AG10803 (cell line): ENCODE measurements around the gene TBC1D19.
"Not testable (repeated sequence)": the region's sequence is repeated elsewhere in the genome, so short reads cannot be mapped to it uniquely, and the experiment has no call there.

Source experiments
- DNase-seq: peaks from one replicate; pipeline ENCODE4 v3.0.0; 2010; ENCODE audit warnings: low read depth
- H3K4me3 ChIP-seq: 2 replicates; pipeline ENCODE4 v1.5.1; 2011; ENCODE audit warnings: mild to moderate bottlenecking, low read length, control low read depth
- TF ChIP-seq, protein P1 (sequence below): conservative IDR thresholded peaks from 2 replicates; pipeline ENCODE4 v1.5.1; 2011; ENCODE audit warnings: mild to moderate bottlenecking, low read length, control low read depth, inconsistent platforms

The TBC1D19 gene

DNA sequence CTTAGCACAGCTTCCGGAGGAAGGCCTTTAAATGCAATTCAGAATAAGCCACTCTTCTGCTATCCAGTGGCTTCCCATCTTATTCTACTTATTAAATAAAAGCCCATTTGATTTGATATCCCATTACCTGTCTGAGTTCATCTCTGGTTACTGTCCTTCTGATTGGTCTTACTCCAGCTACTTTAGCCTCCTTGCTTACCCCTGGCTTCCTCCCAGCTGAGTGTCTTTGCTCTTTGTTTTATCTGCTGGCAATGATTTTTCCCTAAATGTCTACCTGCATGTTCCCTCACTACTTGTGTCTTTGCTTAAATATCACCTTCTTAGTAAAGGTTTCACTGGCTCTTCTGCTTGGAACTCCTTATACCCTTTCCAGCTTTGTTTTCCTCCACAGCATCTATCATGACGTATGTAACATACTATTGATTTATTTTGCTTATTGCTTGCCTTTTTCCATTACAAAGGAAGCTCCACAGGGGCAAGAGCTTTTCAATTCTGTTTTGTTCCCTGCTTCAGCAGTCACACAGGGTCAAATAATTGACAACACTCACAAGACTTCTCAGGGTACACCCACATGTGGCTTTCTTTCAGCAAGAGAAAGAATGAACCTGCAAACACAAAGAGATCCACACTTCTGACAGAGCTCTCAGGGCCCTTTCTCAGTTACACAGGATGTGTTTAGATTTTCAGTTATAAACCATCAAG lies 63.8 kb downstream of the TBC1D19 start:
- TF ChIP-seq, protein P1, sequence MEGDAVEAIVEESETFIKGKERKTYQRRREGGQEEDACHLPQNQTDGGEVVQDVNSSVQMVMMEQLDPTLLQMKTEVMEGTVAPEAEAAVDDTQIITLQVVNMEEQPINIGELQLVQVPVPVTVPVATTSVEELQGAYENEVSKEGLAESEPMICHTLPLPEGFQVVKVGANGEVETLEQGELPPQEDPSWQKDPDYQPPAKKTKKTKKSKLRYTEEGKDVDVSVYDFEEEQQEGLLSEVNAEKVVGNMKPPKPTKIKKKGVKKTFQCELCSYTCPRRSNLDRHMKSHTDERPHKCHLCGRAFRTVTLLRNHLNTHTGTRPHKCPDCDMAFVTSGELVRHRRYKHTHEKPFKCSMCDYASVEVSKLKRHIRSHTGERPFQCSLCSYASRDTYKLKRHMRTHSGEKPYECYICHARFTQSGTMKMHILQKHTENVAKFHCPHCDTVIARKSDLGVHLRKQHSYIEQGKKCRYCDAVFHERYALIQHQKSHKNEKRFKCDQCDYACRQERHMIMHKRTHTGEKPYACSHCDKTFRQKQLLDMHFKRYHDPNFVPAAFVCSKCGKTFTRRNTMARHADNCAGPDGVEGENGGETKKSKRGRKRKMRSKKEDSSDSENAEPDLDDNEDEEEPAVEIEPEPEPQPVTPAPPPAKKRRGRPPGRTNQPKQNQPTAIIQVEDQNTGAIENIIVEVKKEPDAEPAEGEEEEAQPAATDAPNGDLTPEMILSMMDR: no peak
- no peak overlapping the region for H3K4me3 ChIP-seq
- DNase-seq: no peak

DNA sequence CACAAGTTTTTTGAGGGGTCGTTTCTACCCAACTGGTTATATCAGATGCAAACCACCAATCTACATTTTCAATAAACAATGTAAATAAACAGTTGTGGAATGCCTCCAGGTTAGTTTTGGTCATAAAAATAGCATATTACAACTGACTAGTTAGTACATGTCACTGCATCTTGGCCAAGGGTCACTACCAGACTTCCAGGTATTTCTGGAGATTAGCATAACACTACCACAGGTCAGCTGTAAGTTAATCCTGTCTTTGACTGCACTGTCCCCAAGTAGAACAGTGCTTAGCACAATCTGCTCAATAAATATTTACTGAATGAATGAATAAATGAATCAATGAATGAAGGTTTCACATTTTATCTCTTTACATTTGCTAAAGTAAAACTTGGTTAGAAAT lies 64.4 kb downstream of the TBC1D19 start:
- H3K4me3 ChIP-seq: no peak overlapping the region
- DNase-seq: no peak
- TF ChIP-seq, protein P1: no peak

DNA sequence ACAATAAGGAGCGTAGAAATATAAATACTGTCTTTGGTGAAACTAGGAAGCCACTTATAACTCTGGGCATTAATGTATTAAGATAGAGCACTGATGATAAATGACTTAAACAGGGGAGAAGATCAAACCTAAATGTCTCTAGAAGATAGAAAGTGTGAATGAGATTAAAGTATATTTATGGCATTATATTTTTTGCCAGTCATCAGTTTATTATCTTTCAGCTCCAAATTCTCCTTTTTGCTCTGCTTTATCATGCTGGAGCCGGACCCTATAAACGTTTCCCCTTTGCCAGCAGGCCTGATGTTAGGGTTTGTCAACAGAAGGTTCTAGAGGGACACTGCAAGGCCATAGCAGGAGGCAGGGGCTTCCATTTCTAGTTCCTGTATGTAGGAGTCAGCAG lies 76.4 kb downstream of the TBC1D19 start:
- no peak for DNase-seq
- TF ChIP-seq, protein P1: no peak
- H3K4me3 ChIP-seq: no peak overlapping the region

DNA sequence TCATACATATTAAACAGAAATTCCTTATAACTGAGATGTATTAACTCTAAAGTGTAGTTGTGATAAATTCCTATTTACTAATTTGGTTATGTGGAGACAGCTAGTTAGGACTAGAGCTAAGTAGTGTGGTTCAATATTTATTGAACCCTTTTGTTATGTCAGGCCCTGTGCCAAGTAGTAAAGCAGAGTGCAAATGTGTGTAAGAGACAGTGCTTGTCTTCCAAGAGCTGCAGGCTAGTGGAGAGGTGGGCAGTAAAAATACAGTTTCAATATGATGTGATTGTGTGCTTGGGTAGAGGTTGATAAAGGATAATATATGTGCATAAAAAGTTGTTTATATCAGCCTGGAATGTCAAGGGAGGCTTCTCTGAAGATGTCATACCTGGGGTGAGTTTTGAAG lies 80.0 kb downstream of the TBC1D19 start:
- no peak for DNase-seq
- no peak overlapping the region for H3K4me3 ChIP-seq
- TF ChIP-seq, protein P1: no peak

DNA sequence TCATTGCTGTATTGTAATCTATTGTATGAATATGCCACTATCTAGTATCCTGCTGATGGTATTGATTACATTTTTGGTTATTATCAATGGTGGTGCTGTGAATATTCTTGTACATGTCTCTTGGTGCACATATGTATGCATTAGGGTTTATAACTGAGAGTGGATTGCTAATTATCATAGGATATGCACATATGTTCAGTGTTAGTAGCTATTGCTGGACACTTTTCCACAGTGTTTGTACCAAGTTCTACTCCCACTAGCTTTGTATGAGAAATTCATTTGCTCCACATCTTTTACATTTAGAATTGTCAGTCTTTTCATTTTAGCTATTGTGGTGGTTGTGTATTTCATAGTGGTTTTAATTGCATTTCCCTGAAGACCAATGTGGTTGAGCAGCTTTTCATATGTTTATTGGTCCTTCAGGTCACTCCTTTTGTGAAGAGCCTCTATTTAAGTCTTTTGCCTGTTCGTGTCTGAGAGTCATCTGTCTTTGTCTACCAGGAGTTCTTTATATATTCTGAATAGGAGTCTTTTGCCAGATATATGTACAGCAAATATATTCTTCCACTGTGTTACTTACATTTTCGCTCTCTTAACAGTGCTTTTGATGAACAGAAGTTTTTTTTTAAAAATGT lies 87.1 kb downstream of the TBC1D19 start:
- no peak overlapping the region for H3K4me3 ChIP-seq
- DNase-seq: no peak
- TF ChIP-seq, protein P1: no peak

DNA sequence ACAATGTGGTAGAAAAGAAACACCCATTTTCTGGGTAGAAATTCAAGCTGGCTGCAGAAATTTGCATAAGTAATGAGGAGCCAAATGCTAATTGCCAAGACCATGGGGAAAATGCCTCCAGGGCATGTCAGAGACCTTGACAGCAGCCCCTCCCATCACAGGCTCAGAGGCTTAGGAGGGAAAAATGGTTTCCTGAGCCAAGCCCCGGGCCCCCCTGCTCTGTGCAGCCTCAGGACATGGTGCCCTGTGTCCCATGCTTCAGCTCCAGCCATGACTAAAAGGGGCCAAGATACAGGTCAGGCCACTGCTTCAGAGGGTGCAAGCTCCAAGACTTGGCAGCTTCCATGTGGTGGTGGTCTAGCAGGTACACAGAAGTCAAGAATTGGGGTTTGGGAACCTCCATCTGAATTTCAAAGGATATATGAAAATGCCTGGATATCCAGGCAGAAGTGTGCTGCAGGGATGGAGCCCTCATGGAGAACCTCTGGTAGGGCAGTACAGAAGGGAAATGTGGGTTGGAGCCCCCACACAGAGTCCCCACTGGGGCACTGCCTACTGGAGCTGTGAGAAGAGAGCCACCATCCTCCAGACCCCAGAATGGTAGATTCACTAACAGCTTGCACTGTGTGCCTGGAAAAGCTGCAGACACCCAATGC lies 95.3 kb downstream of the TBC1D19 start:
- DNase-seq, H3K4me3 ChIP-seq: not testable (repeated sequence)

DNA sequence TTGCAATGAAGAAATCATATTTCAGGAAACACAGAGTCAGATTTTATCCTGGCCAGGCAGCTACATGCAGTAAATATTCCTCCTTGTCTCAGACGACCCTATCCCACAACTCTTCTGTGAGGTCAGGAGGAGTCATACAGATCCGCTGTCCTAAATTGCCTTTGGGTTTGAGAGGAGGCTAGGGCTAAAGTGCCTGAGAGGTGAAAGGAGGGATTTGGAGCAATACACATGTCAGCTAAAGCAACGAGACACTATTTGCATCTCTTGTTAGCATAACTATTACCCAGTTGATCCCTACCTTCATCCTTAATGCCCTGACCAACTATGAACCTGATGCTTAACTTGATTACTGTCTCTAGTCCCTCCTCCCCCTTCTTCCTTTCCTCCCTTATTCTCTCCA lies 98.6 kb downstream of the TBC1D19 start:
- H3K4me3 ChIP-seq: no peak overlapping the region
- no peak for DNase-seq
- TF ChIP-seq, protein P1: no peak
